Neural progenitor cell (in vitro differentiated cells): ENCODE data around the gene CNGA2.

ENCODE experiments used
- EZH2 ChIP-seq: fragments of 200-600 bp; sonication (generic); IDR thresholded peaks from 2 replicates; pipeline ENCODE4 v1.6.1; 2017; ENCODE audit warnings: antibody characterized with exemption, mild to moderate bottlenecking, moderate library complexity
- EZH2phosphoT487 ChIP-seq: fragments of 200-600 bp; sonication (generic); IDR thresholded peaks from 2 replicates; pipeline ENCODE4 v1.6.1; 2017; ENCODE audit warnings: antibody characterized with exemption
- TF ChIP-seq, protein P1 (sequence below): fragments of 200-600 bp; sonication (generic); IDR thresholded peaks from 2 replicates; pipeline ENCODE4 v1.5.1; 2017; ENCODE audit warnings: antibody characterized with exemption, mild to moderate bottlenecking

GRCh38 chrX:151750511-151750910 is 16.0 kb downstream of the CNGA2 start:
- no peak for TF ChIP-seq EZH2
- TF ChIP-seq, protein P1, sequence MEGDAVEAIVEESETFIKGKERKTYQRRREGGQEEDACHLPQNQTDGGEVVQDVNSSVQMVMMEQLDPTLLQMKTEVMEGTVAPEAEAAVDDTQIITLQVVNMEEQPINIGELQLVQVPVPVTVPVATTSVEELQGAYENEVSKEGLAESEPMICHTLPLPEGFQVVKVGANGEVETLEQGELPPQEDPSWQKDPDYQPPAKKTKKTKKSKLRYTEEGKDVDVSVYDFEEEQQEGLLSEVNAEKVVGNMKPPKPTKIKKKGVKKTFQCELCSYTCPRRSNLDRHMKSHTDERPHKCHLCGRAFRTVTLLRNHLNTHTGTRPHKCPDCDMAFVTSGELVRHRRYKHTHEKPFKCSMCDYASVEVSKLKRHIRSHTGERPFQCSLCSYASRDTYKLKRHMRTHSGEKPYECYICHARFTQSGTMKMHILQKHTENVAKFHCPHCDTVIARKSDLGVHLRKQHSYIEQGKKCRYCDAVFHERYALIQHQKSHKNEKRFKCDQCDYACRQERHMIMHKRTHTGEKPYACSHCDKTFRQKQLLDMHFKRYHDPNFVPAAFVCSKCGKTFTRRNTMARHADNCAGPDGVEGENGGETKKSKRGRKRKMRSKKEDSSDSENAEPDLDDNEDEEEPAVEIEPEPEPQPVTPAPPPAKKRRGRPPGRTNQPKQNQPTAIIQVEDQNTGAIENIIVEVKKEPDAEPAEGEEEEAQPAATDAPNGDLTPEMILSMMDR: no peak
- no peak for TF ChIP-seq EZH2phosphoT487
